BJ (cell line): ENCODE results near the gene NAA16. TPM values are rescaled to one million over a fixed set of nuclear protein-coding genes. Genes with fewer than 3 reads are reported as not detected.

Experiments used
- CTCF ChIA-PET: fragments of 350-600 bp; formaldehyde crosslinking; extraction: SDS; loops from one replicate; lab custom pipeline; 2021; ENCODE audit warnings: antibody characterized with exemption, inconsistent platforms; lab: Yijun Ruan, JAX
- POLR2A ChIA-PET: fragments of 300-600 bp; sonication (Branson Sonifier 250); formaldehyde crosslinking; extraction: SDS; loops from one replicate; lab custom pipeline; 2021; ENCODE audit warnings: antibody characterized with exemption; lab: Charles Lee
- DNase-seq: peaks from one replicate; pipeline ENCODE4 v3.0.0-alpha.2; 2011; ENCODE audit warnings: low read depth
- H3K27me3 ChIP-seq: 2 replicates; pipeline ENCODE4 v1.6.0; 2011; ENCODE audit warnings: low read length; ENCODE audit not compliant: control insufficient read depth, insufficient read depth
- H3K36me3 ChIP-seq: 2 replicates; pipeline ENCODE4 v1.5.1; 2011; ENCODE audit warnings: low read length; ENCODE audit not compliant: control insufficient read depth, insufficient read depth
- H3K4me3 ChIP-seq: 2 replicates; pipeline ENCODE4 v1.5.1; 2011; ENCODE audit warnings: low read depth, mild to moderate bottlenecking, control low read depth, low read length
- polyA plus RNA-seq: library from polyadenylated mRNA; depleted of rRNA; stranded (reverse); fragments of >200 nt; gene quantifications from 2 replicates; pipeline ENCODE4 v1.2.3, GENCODE V29; 2011
- TF ChIP-seq, protein P1 (sequence below): IDR thresholded peaks from 2 replicates; pipeline ENCODE4 v1.5.1; 2011; ENCODE audit warnings: low read depth, mild to moderate bottlenecking, control low read depth, inconsistent platforms, low read length, moderate library complexity; ENCODE audit not compliant: insufficient read depth

Gene NAA16
- polyA plus RNA-seq, 1 experiment, result 4.8 TPM

DNA sequence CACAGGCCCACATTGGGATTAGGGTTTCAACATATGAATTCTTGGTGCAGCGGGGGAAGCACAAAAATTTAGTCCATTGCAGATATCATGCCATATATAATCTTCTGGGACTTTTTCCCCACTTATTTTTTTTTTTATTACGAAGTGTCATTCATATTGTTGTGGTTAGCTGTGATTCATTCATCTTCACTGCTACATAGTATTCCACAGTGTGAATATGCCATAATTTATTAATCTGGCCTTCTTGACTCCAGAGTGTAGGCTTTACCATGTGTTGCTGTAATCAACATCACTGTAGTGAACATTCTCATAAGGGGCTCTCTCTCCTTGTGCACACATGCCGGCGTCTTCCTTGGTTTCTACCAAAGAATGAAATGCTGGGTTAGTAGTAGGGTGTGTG lies 92.9 kb downstream of the NAA16 start:
- Histone ChIP-seq H3K27me3 (no peaks in the 10 kb centered on the region), H3K4me3 (no peak overlapping the region), H3K36me3 (no peaks in the 10 kb centered on the region)
- DNase-seq, result no peak
- TF ChIP-seq, protein P1, sequence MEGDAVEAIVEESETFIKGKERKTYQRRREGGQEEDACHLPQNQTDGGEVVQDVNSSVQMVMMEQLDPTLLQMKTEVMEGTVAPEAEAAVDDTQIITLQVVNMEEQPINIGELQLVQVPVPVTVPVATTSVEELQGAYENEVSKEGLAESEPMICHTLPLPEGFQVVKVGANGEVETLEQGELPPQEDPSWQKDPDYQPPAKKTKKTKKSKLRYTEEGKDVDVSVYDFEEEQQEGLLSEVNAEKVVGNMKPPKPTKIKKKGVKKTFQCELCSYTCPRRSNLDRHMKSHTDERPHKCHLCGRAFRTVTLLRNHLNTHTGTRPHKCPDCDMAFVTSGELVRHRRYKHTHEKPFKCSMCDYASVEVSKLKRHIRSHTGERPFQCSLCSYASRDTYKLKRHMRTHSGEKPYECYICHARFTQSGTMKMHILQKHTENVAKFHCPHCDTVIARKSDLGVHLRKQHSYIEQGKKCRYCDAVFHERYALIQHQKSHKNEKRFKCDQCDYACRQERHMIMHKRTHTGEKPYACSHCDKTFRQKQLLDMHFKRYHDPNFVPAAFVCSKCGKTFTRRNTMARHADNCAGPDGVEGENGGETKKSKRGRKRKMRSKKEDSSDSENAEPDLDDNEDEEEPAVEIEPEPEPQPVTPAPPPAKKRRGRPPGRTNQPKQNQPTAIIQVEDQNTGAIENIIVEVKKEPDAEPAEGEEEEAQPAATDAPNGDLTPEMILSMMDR, result no peak
- CTCF ChIA-PET, result no interaction called here
- POLR2A ChIA-PET, result no interaction called here

DNA sequence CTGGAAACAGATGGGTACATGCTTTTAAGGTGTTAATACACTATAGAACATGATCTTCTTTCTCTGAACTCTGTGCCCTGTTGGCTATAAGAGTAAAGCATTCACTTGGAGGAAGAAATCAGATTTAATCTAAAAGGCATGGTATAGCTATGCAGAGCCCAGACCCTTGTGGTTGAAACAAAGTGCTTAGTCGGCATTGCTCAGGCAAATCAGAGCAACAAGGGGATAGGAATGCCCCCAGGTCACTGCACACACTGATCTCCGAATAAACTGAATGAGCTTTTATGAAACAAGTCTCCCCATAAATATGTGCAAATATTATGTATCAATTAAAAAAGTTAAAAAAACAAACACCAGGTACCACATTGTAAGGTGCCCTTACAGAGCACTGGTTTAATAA lies 94.3 kb downstream of the NAA16 start:
- ChIA-PET POLR2A (no interaction called here), CTCF (interaction anchor here (1.2 to 1.8 kb wide), 2 partner anchors 15 to 25 kb away, joined by 4 read pairs; no protein-coding TSS in a partner anchor)
- H3K27me3 ChIP-seq, result no peaks in the 10 kb centered on the region
- TF ChIP-seq, protein P1, result no peak
- DNase-seq, result no peak
- H3K4me3 ChIP-seq, result no peak overlapping the region
- no peaks in the 10 kb centered on the region for H3K36me3 ChIP-seq

DNA sequence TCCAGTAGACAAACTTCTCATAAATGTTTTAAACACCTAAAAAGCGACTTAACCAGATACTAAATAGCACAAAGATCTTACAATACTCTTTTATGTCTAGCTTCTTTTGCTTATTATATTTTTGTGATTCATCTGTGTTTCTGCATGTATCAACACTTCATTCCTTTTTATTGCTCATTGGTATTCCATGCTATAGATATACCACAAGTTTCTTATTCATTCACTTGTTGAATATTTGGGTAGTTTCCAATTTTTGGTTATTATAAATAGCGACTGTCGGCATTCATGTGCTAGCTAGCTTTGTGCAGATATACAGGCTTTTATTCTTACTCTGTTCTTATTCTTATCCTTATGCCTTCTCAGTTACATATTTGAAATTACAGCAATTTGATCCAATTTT lies 96.3 kb downstream of the NAA16 start:
- Histone ChIP-seq H3K4me3 (no peak overlapping the region), H3K36me3 (no peaks in the 10 kb centered on the region), H3K27me3 (no peaks in the 10 kb centered on the region)
- TF ChIP-seq, protein P1, result no peak
- POLR2A ChIA-PET, result no interaction called here
- CTCF ChIA-PET, result no interaction called here
- DNase-seq, result no peak

DNA sequence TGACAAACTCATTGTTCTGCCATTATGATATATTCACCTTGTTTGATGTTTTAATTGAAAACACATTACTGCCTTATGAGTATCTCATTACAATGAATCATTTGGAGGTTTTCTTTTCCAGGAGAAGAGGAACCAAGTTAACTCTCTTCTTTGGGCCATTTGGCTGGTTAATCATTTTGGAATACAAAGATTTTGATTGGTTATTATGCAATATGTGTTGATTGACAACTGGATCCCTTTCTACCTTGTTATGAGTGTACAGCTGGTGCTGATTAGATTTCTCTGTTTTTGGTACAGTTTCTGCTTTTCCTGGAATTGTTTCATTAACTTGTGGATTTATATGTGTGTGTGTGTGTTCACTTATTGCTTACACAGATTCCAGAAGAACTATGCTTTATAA lies 97.1 kb downstream of the NAA16 start:
- Histone ChIP-seq H3K36me3 (no peaks in the 10 kb centered on the region), H3K4me3 (no peak overlapping the region), H3K27me3 (no peaks in the 10 kb centered on the region)
- DNase-seq, result no peak
- TF ChIP-seq, protein P1, result no peak
- POLR2A ChIA-PET, result no interaction called here
- CTCF ChIA-PET, result no interaction called here

DNA sequence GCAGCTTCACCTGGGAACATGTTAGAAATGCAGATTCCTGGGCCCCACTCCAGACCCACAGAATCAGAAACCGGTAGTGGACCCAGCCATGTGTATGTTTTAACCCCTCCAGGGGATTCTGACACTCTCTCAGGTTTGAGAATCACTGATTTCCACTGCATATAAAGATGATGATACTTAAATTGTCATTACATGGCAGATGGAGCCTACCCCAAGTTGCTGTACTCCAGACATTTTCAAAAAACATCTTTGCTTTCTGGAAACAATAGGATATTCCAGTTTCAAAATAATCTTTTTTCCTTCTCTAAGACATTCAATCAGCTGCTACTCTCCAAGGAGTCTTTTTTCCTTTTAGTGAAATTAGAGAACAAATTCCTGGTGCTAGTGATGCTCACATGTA lies 97.7 kb downstream of the NAA16 start:
- ChIA-PET CTCF (interaction anchor here (0.6 to 4.2 kb wide), 3 partner anchors 24 to 769 kb away, joined by 3 to 85 read pairs (median 3); no protein-coding TSS in a partner anchor), POLR2A (no interaction called here)

More for the DNA sequence above, 97.7 kb downstream of the NAA16 start:
- no peak overlapping the region for H3K4me3 ChIP-seq
- TF ChIP-seq, protein P1, result no peak
- no peaks in the 10 kb centered on the region for H3K36me3 ChIP-seq
- H3K27me3 ChIP-seq, result no peaks in the 10 kb centered on the region
- no peak for DNase-seq
